Fibroblast of gingiva (primary cell): ENCODE results near the gene SLC2A9.

Experiments
- DNase-seq: peaks from one replicate; pipeline ENCODE4 v3.0.0-alpha.2; 2011; ENCODE audit warnings: low read depth

The SLC2A9 gene

DNA sequence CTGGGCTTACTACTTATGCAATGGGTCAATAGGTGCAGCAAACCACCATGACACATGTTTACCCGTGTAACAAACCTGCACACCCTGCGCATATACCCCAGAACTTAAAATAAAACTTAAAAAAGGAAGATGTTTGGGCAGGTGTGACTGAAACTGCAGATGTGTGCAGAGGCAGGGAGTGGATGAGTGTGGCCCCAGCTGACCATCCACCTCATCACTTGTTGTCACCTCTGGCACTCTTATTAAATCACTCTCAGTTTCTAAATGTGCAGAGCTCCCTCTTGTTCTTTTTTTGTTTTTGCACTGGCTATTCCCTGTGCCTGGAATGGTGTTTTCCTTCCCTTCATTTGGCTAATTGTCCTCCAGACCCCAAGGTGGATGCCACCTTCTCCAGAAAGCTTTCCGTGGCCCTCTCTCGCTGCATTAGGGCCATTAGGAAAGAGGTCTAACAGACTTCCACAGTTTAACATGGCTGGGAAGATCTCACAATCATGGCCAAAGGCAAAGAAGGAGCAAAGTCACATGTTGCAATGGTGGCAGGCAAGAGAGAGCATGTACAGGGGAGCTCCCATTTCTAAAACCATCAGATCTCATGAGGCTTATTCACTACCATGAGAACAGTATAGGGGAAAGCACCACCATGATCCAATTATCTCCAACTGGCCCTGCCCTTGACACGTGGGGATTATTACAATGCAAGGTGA is 58.5 kb downstream of the SLC2A9 start:
- no peak for DNase-seq

DNA sequence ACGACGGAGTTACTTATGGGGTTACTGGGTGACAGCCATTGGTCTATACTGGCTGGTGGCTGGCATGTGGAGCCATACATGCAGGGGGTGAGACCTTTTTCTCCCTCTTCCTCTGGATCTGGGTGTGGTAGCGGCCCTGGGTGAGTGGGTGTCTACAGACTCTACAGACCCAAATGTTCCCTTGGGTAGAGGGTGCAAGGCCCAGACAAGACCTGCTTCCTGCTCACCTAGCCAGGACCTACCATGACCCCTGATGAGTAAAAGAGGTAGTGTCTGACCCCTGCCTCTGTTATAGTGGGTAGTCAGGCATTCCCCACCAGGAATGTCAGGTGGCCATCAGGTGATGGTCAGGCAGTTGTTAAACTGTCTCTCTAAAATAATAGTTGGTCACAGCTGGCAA is 66.8 kb downstream of the SLC2A9 start:
- DNase-seq, result no peak

DNA sequence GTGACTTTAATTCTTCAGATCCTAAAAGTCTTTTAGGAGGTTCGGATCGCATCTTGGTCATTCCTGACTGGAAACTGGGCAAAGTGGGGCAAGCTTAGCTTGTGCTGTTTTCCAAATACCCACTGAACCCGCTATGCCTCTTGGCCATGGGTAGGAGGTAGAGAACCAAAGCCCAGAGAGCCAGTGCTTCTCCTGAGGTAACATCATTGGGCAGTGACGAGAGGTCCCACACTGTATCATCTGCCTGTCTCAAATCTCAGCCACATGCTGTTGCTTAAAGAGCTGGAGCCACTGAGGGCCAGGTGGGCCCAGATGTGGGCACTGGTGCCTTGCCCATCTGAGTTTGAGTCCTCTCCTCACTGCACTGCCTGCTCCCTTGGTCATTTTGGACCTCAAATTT is 68.2 kb downstream of the SLC2A9 start:
- DNase-seq, result no peak

DNA sequence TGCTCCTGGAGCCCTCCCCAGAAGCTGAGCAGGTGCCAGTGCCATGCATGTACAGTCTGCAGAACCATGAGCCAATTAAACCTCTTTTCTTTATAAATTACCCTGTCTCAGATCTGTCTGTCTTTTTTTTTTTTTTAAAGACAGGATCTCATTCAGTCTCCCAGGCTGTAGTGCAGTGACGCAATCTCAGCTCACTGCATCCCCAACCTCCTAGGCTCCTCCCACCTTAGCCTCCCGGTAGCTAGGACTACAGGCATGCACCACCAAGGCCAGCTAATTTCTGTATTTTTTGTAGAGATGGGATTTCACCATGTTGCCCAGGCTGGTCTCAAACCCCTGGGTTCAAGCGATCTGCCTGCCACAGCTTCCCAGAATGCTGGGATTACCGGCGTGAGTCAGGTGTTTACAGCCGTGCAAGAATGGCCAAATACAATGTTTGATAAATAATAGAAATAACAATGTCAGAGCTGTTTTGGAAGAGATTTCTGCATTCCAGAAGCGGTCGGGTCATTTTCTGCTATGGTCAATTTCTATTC is 68.8 kb downstream of the SLC2A9 start:
- no peak for DNase-seq

DNA sequence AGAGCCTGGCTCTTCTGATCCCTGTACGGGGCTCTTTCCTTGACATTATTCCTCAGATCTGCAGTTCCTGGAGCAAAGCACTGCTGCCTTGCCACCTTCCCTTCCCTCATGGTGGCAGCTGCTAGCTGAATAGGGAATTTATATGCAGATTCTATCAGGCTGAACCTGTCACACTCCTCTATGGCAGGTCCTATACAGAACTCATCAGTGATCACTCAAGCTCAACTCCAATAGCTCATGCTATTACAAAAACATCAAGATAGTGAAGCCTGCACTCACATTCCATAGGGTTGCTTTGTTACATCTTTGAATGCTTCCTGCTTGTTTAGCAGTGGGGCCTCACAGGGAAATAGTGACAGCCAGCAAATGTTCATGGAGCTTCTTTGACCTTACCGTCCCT is 71.7 kb downstream of the SLC2A9 start:
- no peak for DNase-seq

DNA sequence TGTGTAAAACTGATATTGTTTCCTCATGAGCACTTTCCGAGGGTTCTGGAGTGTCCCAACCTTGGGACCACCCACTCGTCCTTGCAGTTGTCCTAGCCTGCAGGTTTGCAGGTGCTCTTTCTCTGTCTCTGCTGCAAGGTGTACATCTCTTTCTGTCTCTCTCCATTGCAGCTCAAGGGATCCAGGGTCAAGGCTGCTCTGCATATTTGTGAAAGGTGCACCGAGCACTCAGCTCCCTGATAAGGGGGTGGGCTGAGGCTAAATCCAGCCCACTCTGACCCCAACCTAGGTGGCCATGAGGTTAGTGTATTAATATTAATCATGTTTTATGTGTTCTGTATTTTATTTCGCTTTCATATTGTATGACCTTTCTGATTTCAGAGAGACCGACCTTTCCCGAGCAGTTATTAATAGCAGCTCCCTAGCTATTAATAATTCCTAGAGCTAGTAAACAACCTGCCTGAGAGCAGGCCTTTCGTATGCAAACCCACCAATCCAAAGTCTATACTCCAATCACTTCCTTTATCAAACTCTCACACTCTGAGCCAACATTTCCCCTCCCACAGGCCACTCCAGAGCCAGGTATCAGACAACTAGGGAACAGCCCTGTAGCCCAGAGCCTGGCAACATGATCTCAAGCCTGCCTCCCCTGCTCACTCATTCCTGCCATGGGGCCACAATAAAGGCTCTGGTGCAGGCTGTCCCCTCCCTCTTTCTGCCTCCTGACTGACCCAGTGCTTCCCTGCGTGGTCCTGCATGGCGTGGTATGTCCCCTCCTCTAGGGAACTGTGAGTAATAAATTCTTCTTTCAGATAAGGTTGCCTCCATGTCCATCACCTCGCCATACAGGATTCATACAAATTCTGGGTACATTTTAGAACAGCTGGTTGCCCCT is 73.9 kb downstream of the SLC2A9 start:
- no peak for DNase-seq

DNA sequence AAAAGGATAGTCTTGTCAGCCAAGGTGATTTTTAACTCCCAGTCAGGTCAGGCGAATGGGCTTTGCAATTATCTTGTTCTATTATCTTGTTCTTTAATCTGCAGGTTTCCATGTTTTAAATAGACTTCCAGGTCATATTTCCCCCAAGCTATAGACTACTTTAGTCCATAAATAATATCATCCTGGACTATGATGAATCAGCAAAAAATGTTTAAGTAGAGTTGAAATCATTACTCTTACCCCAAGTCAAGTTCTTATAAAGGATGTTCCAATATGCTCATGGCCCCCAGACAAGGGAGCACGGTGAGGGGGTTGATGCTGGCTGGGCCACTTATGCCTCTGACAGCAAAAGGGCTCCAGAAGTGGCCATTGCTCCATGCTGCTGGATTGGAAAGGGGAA is 75.1 kb downstream of the SLC2A9 start:
- no peak for DNase-seq

DNA sequence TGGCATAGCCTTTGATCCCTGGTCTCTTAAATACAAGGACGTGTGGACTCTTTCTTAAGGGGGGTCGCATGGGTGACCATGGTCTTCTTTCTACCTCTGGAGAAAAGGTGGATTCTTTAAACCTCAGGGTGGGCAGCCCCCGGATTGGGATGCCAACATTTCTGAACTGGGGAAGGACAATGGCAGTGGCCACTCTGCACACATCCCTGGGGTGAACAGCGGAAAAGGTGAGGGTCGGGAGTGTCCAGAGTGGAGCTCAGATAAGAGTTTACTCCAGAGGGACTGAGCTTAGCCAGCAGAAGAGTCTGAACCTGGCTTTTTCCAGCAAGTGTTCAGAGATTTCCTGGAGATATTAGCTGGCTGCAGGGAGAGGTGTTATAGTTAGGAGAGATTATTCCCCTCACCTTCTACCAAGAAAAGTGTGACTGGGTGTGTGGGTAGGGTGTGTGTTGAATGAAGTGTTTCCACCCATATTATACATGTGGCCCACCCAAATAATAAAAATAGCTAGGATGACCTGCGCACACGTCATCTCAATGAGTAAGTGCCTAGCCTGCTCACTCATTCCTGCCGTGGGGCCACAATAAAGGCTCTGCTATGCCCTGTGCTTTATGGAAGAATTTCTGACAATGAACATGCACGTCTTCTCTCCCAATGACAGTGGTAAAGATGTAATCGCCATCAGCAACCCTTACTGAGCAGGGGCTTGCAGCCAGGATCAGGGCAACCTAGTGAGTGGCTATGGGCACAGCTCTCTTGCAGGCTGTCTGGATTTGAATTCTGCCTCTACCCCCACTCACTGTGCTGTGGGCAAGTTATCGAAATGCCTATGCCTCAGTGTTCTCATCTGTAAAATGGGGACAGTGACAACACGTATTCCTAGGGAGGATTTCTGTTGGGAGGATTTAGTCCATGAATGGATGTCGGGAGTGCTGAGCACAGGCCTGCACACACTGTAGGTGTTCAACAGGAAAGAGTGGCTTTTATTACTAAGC is 76.6 kb downstream of the SLC2A9 start:
- DNase-seq, result no peak

DNA sequence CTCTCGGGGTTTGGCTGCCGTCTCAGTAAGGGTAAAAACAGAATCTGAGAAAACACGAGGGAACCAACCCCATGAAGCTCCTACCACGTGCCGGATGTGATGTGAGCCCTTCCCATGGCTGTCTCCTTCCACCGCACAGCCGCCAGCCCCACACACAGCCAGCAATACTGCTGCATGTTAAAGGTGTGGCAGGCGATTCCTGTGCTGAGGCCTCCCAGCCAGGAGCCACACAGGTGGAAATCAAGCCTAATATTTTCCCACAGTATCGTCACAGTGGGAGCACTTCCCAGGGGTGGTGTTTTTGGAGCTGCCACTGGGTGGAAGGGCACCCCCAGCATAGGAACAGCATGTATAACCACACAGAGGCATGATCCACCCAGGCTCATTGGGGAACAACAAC is 77.5 kb downstream of the SLC2A9 start:
- no peak for DNase-seq

DNA sequence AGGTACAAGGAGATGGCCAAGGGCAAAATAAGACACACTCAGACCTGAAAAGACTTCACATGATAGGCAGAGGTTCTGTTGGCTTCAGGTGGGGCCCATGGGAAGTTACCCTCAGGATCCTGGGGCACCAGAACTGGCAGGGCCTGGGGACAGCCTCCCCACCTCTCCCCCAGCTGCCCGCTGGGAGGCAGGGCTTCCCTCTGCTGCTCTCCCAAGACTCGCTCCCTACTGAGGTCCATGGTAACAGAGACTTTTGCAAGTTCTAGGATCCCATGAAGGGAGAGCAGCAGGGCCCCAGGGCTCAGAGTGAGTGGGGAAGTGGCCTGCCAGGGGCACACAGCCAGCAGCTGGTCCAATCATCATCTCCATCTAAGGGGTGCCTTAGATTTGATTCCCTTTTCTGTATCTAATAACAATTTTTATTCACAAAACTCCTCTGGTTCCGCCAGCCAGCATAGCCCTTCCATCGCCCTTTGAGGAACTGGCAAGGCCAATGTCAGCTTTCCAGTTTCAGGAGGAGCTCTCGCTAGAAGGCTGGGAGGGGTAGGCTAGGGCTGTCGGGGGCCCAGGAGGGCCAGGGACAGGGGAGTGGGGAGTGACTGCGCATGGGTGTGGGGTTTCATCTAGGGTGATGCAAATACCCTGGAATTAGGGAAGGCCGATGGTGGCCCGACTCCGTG is 78.2 kb downstream of the SLC2A9 start:
- no peak for DNase-seq

DNA sequence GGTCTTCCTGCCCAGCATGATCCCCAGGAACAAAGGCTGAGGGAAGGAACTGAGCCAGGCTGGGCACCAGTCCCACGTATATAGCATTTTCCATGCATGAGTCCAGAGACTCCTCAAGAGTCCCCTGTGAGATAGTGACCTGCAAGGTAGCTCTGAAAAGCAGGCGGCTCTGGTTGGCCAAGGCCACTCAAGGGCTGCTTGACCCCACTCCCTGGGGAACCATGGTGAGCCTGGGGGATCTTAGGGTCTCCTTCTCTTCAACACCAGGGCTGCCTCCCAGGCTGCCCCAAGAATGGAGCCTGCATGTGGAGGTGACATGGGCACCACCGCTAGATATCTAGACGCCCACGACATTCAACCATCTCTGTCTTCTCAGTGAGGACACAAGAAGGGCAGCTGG is 79.2 kb downstream of the SLC2A9 start:
- no peak for DNase-seq

DNA sequence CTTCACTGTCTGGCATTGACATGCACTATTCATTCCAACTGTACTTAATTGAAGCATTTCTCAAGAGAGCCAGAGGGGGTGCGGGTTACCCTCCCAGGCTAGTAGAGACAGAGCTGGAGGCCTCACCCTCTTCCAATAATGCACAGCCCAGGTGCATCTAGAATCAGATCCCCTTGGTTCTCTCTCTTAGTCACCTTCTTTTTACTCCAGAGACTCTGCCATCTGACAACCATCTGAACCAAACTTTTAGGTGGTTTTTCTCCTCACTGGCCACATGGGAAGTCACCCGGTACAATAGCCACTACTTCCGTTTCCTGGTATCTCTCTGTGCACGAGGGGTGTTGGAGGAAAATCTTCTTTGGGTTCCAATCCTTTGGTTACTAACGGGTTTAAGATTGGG is 81.3 kb downstream of the SLC2A9 start:
- DNase-seq, result no peak

DNA sequence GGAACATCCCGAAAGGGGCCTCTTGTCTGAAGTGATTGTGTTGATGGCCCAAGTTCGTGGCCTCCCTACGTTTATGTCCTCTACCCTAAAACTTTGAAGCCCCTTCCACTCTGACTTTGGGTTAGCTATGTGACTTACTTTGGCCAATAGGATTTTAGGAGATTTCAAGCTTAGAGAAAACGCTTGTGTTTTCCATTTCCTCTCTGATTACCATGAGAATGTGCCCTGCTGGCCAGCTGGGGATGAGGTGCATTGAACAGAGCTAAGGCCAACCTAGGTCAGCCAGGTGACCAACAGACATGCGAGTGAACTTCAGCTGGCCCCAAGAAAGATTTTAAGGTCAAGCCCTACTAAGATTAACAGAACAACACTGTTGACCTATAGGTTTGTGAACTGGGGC is 82.4 kb downstream of the SLC2A9 start:
- DNase-seq, result no peak

DNA sequence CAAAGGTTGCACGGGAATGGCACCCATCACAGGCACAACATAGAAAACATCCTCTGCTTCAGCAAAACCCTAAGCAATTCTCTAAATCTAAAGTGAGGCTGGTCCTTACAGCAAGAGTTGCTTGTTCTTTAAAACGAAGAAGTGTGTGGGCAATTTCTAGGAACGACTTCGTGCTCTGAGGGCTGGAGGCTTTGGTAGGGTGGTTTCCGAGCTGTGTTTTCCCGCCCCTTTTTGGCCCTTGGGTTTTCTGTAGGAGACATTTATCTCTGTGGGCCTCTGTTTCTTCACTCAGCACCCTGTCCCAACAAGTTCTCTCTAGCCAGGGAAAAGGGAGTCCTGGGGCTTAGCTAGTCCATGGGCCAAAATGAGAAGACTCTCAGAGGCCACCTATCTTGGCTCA is 84.2 kb downstream of the SLC2A9 start:
- DNase-seq, result no peak

DNA sequence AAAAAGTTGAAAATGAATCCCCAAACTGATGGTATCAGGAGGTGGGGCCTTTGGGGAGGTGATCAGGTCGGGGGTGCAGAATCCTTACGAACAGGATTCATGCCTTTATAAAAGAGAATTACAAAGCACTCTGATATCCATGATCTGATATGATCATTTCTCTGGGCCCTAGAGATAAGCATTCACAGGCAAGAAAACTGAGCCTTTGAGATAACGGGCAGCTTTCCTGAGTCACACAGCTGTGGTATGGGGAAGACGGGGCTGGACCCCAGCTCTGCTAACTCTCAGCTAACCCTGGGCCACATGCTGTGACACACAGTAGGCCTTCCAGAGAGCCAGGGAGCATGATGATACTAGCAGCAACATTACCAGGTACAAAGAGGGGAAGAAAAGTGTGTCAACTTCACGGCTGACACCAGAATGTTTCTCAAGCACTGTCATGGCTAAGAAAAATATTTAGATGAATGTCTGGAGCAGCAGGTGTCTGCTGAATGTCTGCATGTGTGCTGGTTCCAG is 85.1 kb downstream of the SLC2A9 start:
- no peak for DNase-seq

DNA sequence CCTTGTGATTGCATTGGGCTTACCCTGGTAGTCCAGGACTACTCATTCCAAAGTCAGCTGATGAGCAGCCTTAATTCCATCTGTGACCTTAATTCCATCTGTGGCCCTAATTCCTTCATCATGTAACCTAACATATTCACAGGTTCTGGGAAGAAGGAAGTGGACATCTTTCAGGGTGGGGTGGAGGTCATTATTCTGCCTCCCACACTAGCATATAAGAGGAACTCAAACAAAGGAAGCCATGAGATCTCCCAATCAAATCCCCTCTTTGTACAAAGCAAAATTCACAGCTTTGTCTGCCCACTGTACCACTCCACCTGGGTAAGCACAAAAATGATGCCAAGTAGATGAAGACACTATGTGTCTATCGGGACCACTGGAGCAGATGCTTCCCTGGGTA is 87.3 kb downstream of the SLC2A9 start:
- no peak for DNase-seq

DNA sequence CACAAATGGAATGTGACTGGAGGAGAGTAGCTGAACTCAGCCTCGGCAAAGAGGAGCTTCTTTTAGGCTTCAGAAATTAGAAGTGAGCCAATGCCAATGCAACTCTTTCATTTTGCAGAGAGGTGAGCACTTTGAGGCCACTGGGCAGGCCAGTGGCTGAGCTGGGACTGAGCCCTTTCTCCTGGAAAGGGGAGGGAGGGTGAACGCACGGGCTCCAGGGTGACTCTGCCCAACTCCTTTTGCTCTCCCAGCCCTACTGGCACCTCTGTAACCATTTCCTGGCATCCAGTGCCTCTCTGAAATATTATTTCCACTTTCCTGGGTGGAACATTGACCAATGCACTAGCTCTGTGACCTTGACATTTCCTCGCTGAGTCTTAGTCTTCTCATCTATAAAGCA is 88.1 kb downstream of the SLC2A9 start:
- no peak for DNase-seq

DNA sequence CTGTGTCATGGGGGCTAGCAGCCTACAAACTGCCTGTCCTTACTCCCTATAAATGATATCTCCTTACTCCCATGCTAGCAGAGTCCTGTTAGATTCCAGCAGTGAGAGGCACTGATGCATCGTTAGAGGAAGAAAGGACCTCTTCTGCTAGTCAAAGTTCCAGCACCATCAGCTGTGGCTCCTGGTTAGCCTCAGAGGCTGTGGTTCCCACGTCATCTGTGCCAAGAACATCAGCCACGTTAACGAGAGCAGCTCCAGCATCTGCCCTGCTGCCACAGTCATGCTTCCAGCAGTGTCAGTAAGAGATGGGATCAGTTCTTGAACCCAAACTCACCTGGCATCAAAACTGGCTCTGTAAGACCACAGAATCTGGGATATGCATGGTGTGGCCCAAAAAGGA is 88.5 kb downstream of the SLC2A9 start:
- no peak for DNase-seq

DNA sequence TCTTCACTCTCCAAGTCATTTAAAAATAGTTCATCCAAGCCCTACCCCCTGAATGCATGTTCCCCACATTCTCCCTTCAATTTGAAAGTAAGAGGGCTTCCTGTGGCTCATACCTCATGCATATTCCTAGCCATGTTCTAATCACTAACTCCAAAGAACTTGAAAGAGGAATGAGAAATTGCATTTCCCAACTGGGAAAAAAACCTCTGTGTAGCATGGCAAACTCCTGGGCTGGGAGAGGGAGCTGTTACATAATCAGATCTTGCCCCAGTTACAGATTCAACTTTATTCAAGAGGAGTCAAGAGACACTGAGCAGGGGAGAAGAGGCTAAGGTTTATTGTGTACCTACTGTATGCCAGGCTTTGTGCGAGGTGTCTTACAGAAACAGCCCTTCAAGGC is 90.2 kb downstream of the SLC2A9 start:
- no peak for DNase-seq

DNA sequence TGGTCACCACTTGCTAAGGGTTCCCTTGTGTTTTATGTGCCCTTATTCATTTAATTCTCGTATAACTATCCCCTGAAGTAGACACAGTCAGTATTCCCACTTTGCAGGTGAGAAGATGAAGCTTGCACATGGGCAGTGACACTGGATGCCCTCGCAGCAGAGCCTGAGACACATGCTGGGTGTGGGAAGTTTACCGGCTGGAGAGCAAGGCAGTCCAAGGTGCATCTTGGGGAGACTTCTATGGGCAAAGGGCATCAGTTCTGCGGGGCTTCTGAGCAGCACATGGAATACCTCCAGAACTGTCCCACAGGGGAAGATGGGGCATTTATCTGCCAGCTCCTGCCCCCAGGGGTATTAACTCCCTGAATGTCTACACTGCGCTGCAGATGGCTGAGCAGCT is 92.2 kb downstream of the SLC2A9 start:
- no peak for DNase-seq

DNA sequence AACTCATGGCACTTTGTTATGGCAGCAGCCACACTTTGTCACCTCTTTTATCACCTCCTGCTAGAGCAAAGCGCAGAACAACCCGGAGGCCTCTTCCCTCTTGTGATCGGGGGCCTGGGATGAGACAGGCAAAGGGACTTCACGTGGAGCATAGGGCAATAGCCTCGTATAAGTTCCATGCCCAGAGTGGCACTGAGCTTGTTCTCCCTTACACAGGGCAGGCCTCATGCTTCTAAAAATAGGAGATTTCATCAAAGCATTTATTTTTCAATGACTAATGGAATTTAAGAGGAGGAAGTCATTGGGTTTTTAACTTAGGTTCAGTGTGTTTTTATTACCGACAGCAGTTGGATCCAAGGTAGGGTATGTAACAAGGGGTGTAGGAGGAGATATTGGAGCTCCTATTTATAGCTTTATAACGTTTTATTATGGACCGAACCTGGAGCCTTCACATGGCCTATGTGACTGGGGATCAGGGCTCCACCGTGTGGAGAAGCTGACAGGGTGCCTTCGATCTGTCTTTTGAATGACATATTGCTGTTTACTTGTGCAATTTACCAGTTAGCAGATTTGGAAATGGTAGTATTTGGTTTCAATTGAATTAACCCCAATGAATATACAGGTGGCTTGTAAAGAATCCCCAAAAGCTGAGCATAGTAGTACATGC is 93.8 kb downstream of the SLC2A9 start:
- DNase-seq, result no peak
